ENCODE results near the gene ASPG.

The ASPG gene

DNA sequence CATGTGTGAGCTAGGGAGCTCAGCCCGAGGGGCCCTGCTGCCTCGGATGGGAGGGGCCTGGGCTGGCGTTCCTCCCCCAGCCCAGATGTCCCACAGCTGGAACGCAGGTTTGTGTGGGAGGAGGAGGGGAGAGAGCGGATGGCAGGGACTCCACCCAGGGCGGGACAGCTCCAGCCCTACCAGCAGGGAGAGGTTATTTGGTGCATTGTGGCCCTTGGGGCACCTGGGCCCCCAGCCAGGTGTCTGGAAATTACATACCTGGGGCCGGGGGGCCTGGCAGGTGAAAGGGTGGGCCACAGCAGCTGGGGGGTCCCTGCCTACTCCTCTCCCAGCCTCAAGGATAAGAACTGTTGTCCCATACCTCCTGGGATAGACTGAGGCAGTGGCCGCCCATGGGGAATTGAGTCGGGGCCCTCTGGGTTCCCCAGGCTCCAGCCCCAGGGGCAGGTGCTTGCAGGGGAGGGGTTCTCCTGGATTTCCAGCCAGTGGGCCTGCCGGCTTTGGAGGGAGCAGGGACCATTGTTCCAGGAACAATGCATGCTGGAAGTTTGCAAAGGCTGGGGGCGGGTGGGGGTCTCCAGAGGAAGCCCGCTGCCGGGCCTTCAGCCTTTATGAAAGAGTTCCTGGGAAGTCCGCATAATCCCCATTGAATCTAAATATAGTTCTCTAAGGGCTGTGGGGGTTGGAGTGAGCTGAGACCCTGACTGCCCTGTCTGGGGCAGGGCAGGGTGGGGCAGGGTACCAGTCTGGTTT is 54.1 kb downstream of the ASPG start:
- DNase-seq (ENCODE audit: low read depth in 2 of 2), result no peak
- H3K4me3 ChIP-seq (replicated peaks in 1 of 2; ENCODE audit: low read depth in 2 of 2, low read length in 2 of 2), result no peak overlapping the region
- TF ChIP-seq, protein P1, sequence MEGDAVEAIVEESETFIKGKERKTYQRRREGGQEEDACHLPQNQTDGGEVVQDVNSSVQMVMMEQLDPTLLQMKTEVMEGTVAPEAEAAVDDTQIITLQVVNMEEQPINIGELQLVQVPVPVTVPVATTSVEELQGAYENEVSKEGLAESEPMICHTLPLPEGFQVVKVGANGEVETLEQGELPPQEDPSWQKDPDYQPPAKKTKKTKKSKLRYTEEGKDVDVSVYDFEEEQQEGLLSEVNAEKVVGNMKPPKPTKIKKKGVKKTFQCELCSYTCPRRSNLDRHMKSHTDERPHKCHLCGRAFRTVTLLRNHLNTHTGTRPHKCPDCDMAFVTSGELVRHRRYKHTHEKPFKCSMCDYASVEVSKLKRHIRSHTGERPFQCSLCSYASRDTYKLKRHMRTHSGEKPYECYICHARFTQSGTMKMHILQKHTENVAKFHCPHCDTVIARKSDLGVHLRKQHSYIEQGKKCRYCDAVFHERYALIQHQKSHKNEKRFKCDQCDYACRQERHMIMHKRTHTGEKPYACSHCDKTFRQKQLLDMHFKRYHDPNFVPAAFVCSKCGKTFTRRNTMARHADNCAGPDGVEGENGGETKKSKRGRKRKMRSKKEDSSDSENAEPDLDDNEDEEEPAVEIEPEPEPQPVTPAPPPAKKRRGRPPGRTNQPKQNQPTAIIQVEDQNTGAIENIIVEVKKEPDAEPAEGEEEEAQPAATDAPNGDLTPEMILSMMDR (IDR thresholded peaks at IDR 0.05; ENCODE audit: low read depth, low read length), result no peak

DNA sequence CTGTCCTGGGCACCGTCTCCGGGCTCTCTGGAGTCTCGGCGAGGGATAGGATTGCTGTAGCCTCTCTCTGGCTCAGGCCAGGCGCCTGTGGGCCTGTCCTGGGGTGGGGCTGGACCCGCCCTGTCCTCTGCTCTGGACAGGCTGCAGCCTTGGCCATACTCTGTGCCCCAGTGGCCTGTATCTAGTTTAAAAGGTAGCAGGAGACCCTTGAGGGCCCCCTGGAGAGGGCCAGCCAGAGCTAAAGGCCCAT is 54.6 kb downstream of the ASPG start:
- no peak for DNase-seq (ENCODE audit: low read depth in 2 of 2)
- TF ChIP-seq, protein P1 (IDR thresholded peaks at IDR 0.05; ENCODE audit: low read depth, low read length), result no peak
- H3K4me3 ChIP-seq (replicated peaks in 1 of 2; ENCODE audit: low read depth in 2 of 2, low read length in 2 of 2), result no peak overlapping the region

DNA sequence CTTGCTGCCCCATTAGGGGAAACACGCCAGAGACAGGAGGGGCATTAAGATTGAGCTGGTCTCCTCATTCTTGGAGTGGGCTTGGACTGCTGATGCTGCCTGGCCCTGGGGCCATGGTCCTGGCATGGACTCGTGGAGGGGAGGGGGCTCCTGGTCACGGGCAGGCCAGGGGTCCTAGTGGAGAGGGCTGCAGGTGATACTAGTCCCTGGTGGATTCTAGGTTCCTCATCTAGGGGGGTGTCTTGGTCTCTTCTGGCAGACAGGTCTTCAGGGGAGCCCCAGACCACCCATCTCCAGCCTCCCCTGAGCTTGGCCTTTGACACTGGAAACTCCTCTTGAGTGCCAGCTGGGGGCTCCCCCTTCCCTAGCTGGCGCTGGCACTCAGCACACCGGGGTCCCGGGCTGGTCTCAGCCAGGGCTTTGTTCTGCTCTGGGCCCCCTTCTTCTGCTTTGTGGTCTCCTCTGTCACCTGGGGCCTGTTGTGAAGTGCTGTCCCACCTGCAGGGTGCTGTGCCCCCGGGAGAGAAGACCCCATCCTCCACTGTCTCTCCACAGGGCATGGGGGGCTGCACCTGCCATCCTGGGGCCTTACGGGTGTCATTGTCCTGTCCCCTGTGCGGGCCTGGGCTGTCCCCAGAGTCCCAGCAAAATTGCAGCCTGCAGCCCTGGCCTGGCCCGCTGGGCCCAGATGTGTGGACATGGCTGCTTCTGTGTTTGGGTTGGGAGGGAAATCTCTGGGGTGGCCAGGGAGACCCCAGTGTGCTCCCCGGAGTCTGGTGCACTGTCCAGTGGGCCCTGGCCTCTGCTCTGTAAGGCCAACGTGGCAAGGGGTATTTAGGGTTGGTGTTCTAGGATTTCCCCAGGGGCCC is 55.2 kb downstream of the ASPG start:
- H3K4me3 ChIP-seq (replicated peaks in 1 of 2; ENCODE audit: low read depth in 2 of 2, low read length in 2 of 2), result no peak overlapping the region
- TF ChIP-seq, protein P1 (IDR thresholded peaks at IDR 0.05; ENCODE audit: low read depth, low read length), result no peak
- DNase-seq (ENCODE audit: low read depth in 2 of 2), result no peak

DNA sequence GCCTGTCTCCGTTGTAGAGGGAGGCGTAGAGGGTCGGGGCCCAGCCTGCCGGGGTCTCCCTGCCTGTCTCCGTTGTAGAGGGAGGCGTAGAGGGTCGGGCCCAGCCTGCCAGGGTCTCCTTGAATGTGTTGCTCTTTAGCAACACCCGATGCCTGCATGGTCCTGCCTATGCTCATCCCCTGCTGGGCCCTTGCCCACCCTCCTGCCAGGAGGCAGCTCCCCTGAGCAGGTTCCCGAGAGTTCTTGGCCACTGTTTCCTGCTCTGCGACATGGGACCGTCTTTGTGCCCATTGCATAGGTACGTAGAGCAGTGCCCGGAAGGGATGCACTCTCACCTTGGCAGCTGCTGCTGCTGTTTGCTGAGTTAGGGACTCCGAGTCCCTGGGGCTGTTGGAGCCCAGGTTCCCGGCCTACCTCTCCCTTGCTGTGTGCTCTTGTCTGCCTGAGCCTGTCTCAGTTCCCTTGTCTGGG is 56.2 kb downstream of the ASPG start:
- DNase-seq (ENCODE audit: low read depth in 2 of 2), result no peak
- TF ChIP-seq, protein P1 (IDR thresholded peaks at IDR 0.05; ENCODE audit: low read depth, low read length), result no peak
- no peak overlapping the region for H3K4me3 ChIP-seq (replicated peaks in 1 of 2; ENCODE audit: low read depth in 2 of 2, low read length in 2 of 2)

DNA sequence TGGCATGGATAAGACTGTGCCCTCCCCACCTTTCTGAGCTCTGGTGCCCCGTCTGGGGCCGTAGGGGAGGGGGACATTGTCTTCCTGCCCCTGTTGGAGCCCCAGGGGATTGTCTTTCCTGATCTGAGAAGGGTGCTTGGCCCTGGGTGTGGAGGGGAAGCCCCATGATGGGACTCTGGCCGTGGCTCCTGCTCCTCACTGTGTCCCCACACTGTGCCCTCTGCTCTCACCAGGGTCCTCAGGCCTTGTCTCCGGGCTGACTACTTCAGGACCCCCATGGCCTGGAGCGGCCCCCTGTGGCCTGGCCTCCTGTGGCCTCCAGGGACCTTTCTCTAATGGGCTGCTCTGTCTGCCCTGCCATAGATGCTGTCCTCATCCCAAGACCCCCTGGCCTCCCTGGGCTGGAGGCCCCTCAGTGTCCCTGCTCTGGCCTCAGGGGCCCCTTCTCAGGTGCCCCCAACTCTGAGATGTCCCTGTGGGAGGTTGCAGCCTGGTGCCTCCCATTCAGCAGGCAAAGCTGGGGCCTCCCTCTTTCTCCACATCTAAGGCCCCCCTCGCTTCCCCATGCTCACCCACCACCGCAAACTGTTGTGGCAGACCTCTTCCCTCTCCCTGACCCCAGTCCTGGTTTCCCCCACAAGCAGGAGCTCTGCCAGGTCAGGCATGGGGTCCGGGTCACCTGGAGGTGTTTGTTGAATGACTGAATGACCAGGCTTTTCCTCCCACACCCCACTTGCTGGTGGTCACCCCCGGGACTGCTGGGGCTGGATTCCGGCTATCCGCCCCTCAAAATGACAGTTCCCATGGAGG is 56.8 kb downstream of the ASPG start:
- no peak for DNase-seq (ENCODE audit: low read depth in 2 of 2)
- TF ChIP-seq, protein P1 (IDR thresholded peaks at IDR 0.05; ENCODE audit: low read depth, low read length), result no peak
- no peak overlapping the region for H3K4me3 ChIP-seq (replicated peaks in 1 of 2; ENCODE audit: low read depth in 2 of 2, low read length in 2 of 2)

DNA sequence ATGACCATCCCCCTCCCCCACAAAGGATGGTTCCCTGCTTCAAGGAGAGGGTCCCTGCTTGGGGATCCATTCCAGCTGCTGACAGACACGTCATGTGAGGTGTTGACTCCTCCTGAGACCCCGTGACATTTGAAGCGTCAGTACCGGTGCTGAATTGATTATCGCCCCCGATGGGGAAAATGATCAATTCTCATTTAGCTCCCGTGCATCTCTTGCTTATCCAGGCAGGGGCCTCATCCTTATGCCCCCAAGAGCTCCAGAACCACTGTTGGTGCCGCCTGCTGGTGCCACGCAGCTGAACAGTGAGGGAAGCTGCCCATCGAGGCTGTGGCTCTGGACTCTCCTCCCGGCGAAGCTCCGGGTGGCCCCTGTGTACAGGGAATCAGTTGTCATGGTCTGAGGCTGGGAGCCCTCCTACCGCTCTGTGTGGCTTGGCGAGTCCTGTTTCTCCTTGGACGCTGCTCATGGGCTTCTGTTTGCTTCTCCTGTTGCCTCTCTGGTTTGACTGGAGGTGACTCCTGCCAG is 57.5 kb downstream of the ASPG start:
- DNase-seq (ENCODE audit: low read depth in 2 of 2), result no peak
- no peak overlapping the region for H3K4me3 ChIP-seq (replicated peaks in 1 of 2; ENCODE audit: low read depth in 2 of 2, low read length in 2 of 2)
- TF ChIP-seq, protein P1 (IDR thresholded peaks at IDR 0.05; ENCODE audit: low read depth, low read length), result no peak

Measured in cardiac fibroblast (primary cell).